HG02642 (cell line): ENCODE measurements around the gene GRIK3.

Experiments
- ATAC-seq: cut with Tn5 transposase; IDR thresholded peaks from one replicate; pipeline ENCODE4 v1.9.1; 2021; ENCODE audit warnings: mild to moderate bottlenecking; ENCODE audit not compliant: unreplicated experiment, poor library complexity

GRIK3 gene

GRCh38 chr1:36754366-36754765 lies 279.9 kb downstream of the GRIK3 start:
- no peak for ATAC-seq

- ATAC-seq: no peak
These were observed 280.9 kb downstream of the GRIK3 start for GRCh38 chr1:36753451-36753850.

GRCh38 chr1:36752891-36753361 lies 281.4 kb downstream of the GRIK3 start:
- ATAC-seq: no peak

GRCh38 chr1:36752431-36752830 lies 281.9 kb downstream of the GRIK3 start:
- ATAC-seq: no peak

- no peak for ATAC-seq
These were observed 282.8 kb downstream of the GRIK3 start for GRCh38 chr1:36751525-36751924.

GRCh38 chr1:36748466-36748865 lies 285.8 kb downstream of the GRIK3 start:
- ATAC-seq: no peak
